ENCODE data around the gene ARHGAP22.

- TF ChIP-seq EZH2phosphoT487 (IDR thresholded peaks at IDR 0.05; ENCODE audit: unreplicated experiment) = no peak
- TF ChIP-seq POLR2AphosphoS5 (IDR thresholded peaks at IDR 0.05; ENCODE audit: low read depth) = no peak
- no peak for TF ChIP-seq CTCF (conservative IDR thresholded peaks at IDR 0.05; ENCODE audit: low read depth in 2 of 2)
- no peak for TF ChIP-seq EZH2 (IDR thresholded peaks at IDR 0.05; ENCODE audit: low read depth, unreplicated experiment)
- no peak for TF ChIP-seq REST (IDR thresholded peaks at IDR 0.05; ENCODE audit: unreplicated experiment)
- TF ChIP-seq CREB1 (CRISPR knock-in tag; IDR thresholded peaks at IDR 0.05; ENCODE audit: low read depth) = no peak
These were observed 198.7 kb downstream of the ARHGAP22 start for GRCh38 chr10:48406204-48406603.

Data from GM23338 (cell line).